GM13977 (cell line): ENCODE results near the gene KRTAP22-2.

Experiments
- DNase-seq: peaks from one replicate; pipeline ENCODE4 v3.0.0; 2012; ENCODE audit warnings: low spot score
- in situ Hi-C: fragments of 300-500 bp; cut with MboI; formaldehyde crosslinking; loops from one replicate; pipeline ENCODE4 v1.12.0; 2022; ENCODE audit warnings: low sequenced_read_pairs, low pct_unique_long_range_greater_than_20kb, mixed read lengths, inconsistent platforms; ENCODE audit not compliant: unreplicated experiment
- TF ChIP-seq, protein P1 (sequence below): IDR thresholded peaks from 2 replicates; pipeline ENCODE4 v1.5.1; 2012; ENCODE audit warnings: mild to moderate bottlenecking, control low read depth; ENCODE audit not compliant: insufficient read depth; ENCODE audit errors: extremely low read depth, missing control alignments

The KRTAP22-2 gene

GRCh38 chr21:30579346-30579745 lies 10.9 kb downstream of the KRTAP22-2 start:
- no peak for DNase-seq
- in situ Hi-C loops, result no loop called here
- TF ChIP-seq, protein P1, sequence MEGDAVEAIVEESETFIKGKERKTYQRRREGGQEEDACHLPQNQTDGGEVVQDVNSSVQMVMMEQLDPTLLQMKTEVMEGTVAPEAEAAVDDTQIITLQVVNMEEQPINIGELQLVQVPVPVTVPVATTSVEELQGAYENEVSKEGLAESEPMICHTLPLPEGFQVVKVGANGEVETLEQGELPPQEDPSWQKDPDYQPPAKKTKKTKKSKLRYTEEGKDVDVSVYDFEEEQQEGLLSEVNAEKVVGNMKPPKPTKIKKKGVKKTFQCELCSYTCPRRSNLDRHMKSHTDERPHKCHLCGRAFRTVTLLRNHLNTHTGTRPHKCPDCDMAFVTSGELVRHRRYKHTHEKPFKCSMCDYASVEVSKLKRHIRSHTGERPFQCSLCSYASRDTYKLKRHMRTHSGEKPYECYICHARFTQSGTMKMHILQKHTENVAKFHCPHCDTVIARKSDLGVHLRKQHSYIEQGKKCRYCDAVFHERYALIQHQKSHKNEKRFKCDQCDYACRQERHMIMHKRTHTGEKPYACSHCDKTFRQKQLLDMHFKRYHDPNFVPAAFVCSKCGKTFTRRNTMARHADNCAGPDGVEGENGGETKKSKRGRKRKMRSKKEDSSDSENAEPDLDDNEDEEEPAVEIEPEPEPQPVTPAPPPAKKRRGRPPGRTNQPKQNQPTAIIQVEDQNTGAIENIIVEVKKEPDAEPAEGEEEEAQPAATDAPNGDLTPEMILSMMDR, result no peak

DNA sequence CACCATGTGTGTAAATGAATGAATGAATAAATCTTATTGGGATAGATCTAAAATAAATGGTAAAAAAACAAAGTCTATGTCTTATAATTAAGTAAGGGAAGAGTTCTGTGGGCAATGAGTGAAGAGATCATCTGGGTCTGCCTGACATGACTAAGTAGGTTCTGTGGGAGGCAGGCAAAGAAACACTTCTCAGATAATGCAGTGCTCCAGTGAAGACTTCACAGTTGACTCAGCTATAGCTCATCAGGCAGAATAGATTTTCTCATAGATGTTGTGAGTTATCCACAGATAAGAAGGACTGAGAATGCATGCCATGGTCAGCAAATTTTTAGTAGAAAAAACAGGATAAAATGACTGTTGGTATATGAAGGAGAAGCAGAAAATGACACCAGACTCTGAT lies 12.4 kb downstream of the KRTAP22-2 start:
- in situ Hi-C loops, result no loop called here
- TF ChIP-seq, protein P1, result no peak
- DNase-seq, result no peak

DNA sequence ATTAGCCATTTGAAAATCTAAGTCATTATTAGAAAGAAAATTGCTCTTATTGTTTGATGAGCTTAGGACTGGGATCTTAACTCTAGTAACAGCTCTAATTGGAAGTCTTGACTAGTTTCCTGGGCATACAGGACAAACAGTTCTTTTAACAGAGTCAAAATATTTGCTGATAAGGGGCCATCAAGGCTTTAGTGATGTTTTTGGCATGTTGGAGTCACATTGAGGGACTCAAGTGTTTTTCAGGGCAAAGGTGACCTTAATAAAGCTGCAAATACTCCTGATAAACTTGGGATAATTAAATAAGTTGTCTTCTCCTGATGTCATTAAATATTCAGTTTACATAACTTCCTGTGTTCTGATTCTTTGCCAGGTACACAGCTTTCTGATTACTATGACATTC lies 22.6 kb downstream of the KRTAP22-2 start:
- DNase-seq, result no peak
- in situ Hi-C loops, result no loop called here
- TF ChIP-seq, protein P1, result no peak

GRCh38 chr21:30563630-30564029 lies 26.6 kb downstream of the KRTAP22-2 start:
- DNase-seq, result no peak
- TF ChIP-seq, protein P1, result no peak
- in situ Hi-C loops, result no loop called here

GRCh38 chr21:30563072-30563471 lies 27.1 kb downstream of the KRTAP22-2 start:
- no peak for DNase-seq
- in situ Hi-C loops, result no loop called here
- TF ChIP-seq, protein P1, result no peak

DNA sequence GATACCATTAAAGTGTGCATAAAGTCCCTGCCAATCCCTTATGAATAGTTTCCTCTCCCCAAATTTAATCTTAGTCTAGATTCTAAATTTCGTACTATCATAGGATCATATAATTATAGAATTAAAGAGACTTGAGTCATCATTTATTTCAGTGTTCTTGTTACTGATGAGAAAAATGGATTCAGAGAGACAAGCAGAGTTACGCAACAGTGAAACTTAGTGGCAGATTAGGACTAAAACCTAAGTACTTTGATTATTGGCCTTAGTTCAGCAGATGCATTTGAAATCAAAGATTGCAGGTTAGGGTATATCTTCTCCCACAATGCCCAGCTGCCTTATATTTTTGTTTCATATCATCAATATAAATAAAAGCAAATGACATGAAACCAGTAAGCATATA lies 28.2 kb downstream of the KRTAP22-2 start:
- TF ChIP-seq, protein P1, result no peak
- DNase-seq, result no peak
- in situ Hi-C loops, result no loop called here
